ENCODE data around the gene PDXDC1. TPM values are rescaled to one million over a fixed set of nuclear protein-coding genes. Genes with fewer than 3 reads are reported as not detected.
A peak's percentile ranks its signal among the peaks of the same experiment; 100 is the strongest.
"Not testable (repeated sequence)": the region's sequence is repeated elsewhere in the genome, so short reads cannot be mapped to it uniquely, and the experiment has no call there.

PDXDC1 gene
- polyA plus RNA-seq, 6 donors from 2014 or later, result 24.1 to 38.6 (median 31.4) TPM

- H3K4me3 Mint-ChIP-seq, result peak overlapping the region in 1 of 8 donors; percentile 44
- H3K27me3 Mint-ChIP-seq, result no peaks in the 10 kb centered on the region
- H3K36me3 Mint-ChIP-seq, result peaks cover 0 to 18% of the 10 kb centered on the region in 2 donors
- H3K9me3 Mint-ChIP-seq, result no peaks in the 10 kb centered on the region
- H3K4me1 Mint-ChIP-seq, result peaks cover 14 to 18% (median 15%) of the 10 kb centered on the region in 3 donors
- ATAC-seq (ENCODE audit: low read depth in 2 of 2) (no peak), DNase-seq (no peak)
- peak overlapping the region in 1 of 6 donors; percentile 72 for H3K27ac Mint-ChIP-seq
Measured at GRCh38 chr16:15057681-15058417, 83.0 kb downstream of the PDXDC1 start.

GRCh38 chr16:15059324-15059723 is 84.5 kb downstream of the PDXDC1 start:
- DNase-seq (no peak), ATAC-seq (ENCODE audit: low read depth in 2 of 2) (no peak)
- Mint-ChIP-seq H3K27ac (peak overlapping the region in 1 of 6 donors; percentile 57), H3K4me1 (peaks cover 8 to 11% (median 8%) of the 10 kb centered on the region in 3 donors), H3K4me3 (no peak overlapping the region), H3K36me3 (peaks cover 0 to 18% of the 10 kb centered on the region in 2 donors), H3K27me3 (no peaks in the 10 kb centered on the region), H3K9me3 (no peaks in the 10 kb centered on the region)

- not testable (repeated sequence) for H3K9me3 Mint-ChIP-seq; H3K4me1 Mint-ChIP-seq; DNase-seq; ATAC-seq (ENCODE audit: low read depth in 2 of 2); H3K27me3 Mint-ChIP-seq; H3K4me3 Mint-ChIP-seq
- H3K36me3 Mint-ChIP-seq, result peaks cover 0 to 18% of the 10 kb centered on the region in 2 donors
- H3K27ac Mint-ChIP-seq, result peak overlapping the region in 3 of 6 donors; percentile 34 to 59 (median 56)
Measured at GRCh38 chr16:15062085-15062810, 87.4 kb downstream of the PDXDC1 start.

- not testable (repeated sequence) for H3K4me3 Mint-ChIP-seq; ATAC-seq (ENCODE audit: low read depth in 2 of 2)
Measured at GRCh38 chr16:15065961-15066360, 91.1 kb downstream of the PDXDC1 start.

GRCh38 chr16:15066690-15067089 is 91.9 kb downstream of the PDXDC1 start:
- not testable (repeated sequence) for H3K27me3 Mint-ChIP-seq; H3K27ac Mint-ChIP-seq; H3K4me1 Mint-ChIP-seq; ATAC-seq (ENCODE audit: low read depth in 2 of 2); H3K9me3 Mint-ChIP-seq; DNase-seq; H3K36me3 Mint-ChIP-seq; H3K4me3 Mint-ChIP-seq

More at GRCh38 chr16:15065961-15066360, 91.1 kb downstream of the PDXDC1 start:
- H3K27ac Mint-ChIP-seq, DNase-seq, H3K4me1 Mint-ChIP-seq, H3K9me3 Mint-ChIP-seq, H3K27me3 Mint-ChIP-seq: not testable (repeated sequence)
- H3K36me3 Mint-ChIP-seq, result peaks cover 0 to 14% of the 10 kb centered on the region in 2 donors

- peaks cover 15 to 16% of the 10 kb centered on the region in 2 donors for H3K36me3 Mint-ChIP-seq
- DNase-seq, result not testable (repeated sequence)
Measured at GRCh38 chr16:15071013-15071412, 96.2 kb downstream of the PDXDC1 start.

GRCh38 chr16:15071916-15072769 is 97.3 kb downstream of the PDXDC1 start:
- not testable (repeated sequence) for DNase-seq, H3K4me1 Mint-ChIP-seq, H3K27me3 Mint-ChIP-seq, H3K9me3 Mint-ChIP-seq, H3K4me3 Mint-ChIP-seq
- peak; percentile 56 to 71 for ATAC-seq (ENCODE audit: low read depth in 2 of 2)
- peaks cover 19 to 21% of the 10 kb centered on the region in 2 donors for H3K36me3 Mint-ChIP-seq
- H3K27ac Mint-ChIP-seq, result peak overlapping the region in 2 of 6 donors; percentile 47 to 92

More at GRCh38 chr16:15071013-15071412, 96.2 kb downstream of the PDXDC1 start:
- H3K4me1 Mint-ChIP-seq; H3K27me3 Mint-ChIP-seq; H3K9me3 Mint-ChIP-seq; H3K27ac Mint-ChIP-seq; ATAC-seq (ENCODE audit: low read depth in 2 of 2); H3K4me3 Mint-ChIP-seq: not testable (repeated sequence)

- Mint-ChIP-seq H3K4me3 (no peak overlapping the region), H3K36me3 (peaks cover 19 to 21% of the 10 kb centered on the region in 2 donors)
Measured at GRCh38 chr16:15073101-15073500, 98.3 kb downstream of the PDXDC1 start.

GRCh38 chr16:15076161-15076560 is 101.3 kb downstream of the PDXDC1 start:
- ATAC-seq (ENCODE audit: low read depth in 2 of 2); H3K9me3 Mint-ChIP-seq; H3K4me1 Mint-ChIP-seq; DNase-seq; H3K27me3 Mint-ChIP-seq: not testable (repeated sequence)
- H3K36me3 Mint-ChIP-seq, result peaks cover 21 to 31% of the 10 kb centered on the region in 2 donors
- peak overlapping the region in 2 of 6 donors; percentile 26 to 59 for H3K27ac Mint-ChIP-seq
- H3K4me3 Mint-ChIP-seq, result peak overlapping the region in 1 of 8 donors; percentile 66

More at GRCh38 chr16:15073101-15073500, 98.3 kb downstream of the PDXDC1 start:
- Mint-ChIP-seq H3K9me3 (no peaks in the 10 kb centered on the region), H3K4me1 (peaks cover 3 to 7% (median 5%) of the 10 kb centered on the region in 3 donors), H3K27ac (no peak overlapping the region), H3K27me3 (no peaks in the 10 kb centered on the region)
- DNase-seq (no peak), ATAC-seq (ENCODE audit: low read depth in 2 of 2) (no peak)

GRCh38 chr16:15080883-15081282 is 106.1 kb downstream of the PDXDC1 start:
- not testable (repeated sequence) for H3K27me3 Mint-ChIP-seq; ATAC-seq (ENCODE audit: low read depth in 2 of 2); H3K9me3 Mint-ChIP-seq; DNase-seq; H3K4me3 Mint-ChIP-seq; H3K27ac Mint-ChIP-seq; H3K4me1 Mint-ChIP-seq
- peaks cover 7 to 17% of the 10 kb centered on the region in 2 donors for H3K36me3 Mint-ChIP-seq

- not testable (repeated sequence) for H3K4me1 Mint-ChIP-seq; DNase-seq; H3K9me3 Mint-ChIP-seq; ATAC-seq (ENCODE audit: low read depth in 2 of 2); H3K4me3 Mint-ChIP-seq; H3K27me3 Mint-ChIP-seq; H3K27ac Mint-ChIP-seq
- H3K36me3 Mint-ChIP-seq, result peaks cover 0 to 12% of the 10 kb centered on the region in 2 donors
Measured at GRCh38 chr16:15082788-15083187, 108.0 kb downstream of the PDXDC1 start.

GRCh38 chr16:15090663-15091269 is 115.9 kb downstream of the PDXDC1 start:
- peak overlapping the region in 2 of 6 donors; percentile 47 to 67 for H3K27ac Mint-ChIP-seq

More at GRCh38 chr16:15090663-15091269, 115.9 kb downstream of the PDXDC1 start:
- H3K4me1 Mint-ChIP-seq, result peaks cover 16 to 28% (median 20%) of the 10 kb centered on the region in 3 donors
- not testable (repeated sequence) for H3K36me3 Mint-ChIP-seq; H3K9me3 Mint-ChIP-seq; H3K27me3 Mint-ChIP-seq; DNase-seq; ATAC-seq (ENCODE audit: low read depth in 2 of 2)
- H3K4me3 Mint-ChIP-seq, result peak overlapping the region in 1 of 8 donors; percentile 74

Data from naive B cell (primary cell).